Stimulated activated CD8-positive, alpha-beta memory T cell treated with anti-CD3 and anti-CD28 coated beads, Interleukin-7, amount 100 ng/mL, for 1 hour (primary cell): ENCODE results near the gene UBE2L5.

Source experiments
- DNase-seq, 2 donors: peaks; one replicate each; pipeline ENCODE4 v3.0.0-alpha.2; 2020; ENCODE audit warnings: low read depth in 2 of 2

UBE2L5 gene

DNA sequence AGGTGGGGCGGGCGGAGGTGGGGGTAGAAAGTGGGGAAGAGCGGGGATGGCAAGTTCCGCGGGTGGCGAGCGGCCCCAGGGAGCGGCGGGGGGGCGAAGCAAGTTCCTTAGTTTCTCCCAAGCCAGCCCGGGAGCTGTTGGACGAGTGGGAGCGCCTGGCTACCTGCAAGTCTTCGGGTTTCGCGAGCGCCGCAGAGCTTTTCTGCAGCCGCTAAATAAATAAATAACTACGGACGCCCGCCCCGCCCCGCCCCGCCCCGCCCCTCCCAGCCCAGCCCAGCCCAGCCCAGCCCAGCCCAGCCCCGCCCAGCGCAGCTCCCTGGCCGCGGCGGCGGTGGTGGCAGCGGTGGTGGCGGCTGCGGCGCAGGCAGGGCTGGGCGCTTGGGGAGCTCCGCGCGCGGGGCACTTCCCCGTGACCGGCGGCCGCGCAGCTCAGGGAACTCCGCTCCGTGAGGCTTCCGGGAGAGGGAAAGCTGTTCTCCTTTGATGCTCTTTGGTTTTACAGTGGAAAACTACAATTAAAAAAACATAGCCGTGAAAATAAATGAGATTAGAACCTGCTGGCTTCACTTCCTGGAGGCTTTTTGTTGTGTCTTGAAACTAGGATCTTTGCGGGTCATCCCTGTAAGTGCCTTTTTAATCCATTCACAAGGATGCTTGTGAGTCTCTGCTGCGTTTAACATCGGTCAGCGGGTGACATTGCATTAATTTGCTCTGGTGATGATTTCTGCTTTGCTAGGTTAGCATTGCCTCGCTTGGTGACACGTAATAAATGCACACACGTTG lies at the start of gene UBE2L5:
UBE2L5 (plus strand) TSS at position 440 of the 786 bp plus-strand sequence. CDS start 5,498 bp downstream, outside the sequence.
- DNase-seq: peak; percentile 29 to 34

DNA sequence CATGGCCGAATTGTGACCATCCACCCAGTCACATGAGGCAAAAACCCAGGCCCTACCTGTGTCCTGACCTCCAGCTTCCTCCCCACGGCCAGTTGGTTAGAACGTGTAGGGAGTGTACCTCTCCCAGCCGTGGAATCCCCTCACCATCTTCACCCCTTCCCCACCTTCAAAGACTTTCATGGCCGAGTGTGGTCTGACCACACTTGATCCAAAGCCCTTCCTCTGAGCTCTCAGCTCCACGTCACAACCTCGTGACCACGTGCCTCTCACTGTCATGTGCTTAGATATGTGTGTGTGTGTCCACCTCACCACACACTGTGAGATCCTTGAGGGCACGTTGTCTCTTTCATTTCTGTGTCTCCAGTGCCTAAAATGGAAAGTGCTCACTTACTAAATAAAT lies 48.6 kb upstream of the UBE2L5 start:
- DNase-seq: no peak

DNA sequence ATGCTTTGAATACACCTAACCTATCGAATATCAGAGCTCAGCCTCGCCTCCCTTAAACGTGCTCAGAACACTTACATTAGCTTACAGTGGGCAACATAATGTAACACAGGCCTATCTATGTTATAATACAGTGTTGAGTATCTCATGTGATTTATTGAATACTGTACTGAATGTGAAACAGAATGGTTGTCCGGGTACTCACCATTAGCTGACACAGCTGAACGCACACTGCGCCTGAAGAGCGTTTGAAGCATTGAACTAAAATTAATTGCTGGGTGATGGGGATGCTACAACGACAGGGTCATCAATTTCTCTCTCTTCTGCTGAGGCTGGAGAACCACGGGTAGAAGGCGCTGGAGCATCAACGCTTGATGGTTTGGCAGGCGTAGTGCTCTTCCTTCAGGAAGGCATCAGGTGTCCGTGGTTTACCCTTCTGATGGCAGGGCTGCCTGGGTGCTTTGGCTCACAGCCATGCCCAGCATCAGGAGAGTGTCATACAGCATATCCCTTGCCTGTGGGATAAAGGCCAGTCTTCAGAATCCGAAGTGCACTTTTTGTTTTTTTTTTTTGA lies 46.9 kb upstream of the UBE2L5 start:
- DNase-seq: no peak

DNA sequence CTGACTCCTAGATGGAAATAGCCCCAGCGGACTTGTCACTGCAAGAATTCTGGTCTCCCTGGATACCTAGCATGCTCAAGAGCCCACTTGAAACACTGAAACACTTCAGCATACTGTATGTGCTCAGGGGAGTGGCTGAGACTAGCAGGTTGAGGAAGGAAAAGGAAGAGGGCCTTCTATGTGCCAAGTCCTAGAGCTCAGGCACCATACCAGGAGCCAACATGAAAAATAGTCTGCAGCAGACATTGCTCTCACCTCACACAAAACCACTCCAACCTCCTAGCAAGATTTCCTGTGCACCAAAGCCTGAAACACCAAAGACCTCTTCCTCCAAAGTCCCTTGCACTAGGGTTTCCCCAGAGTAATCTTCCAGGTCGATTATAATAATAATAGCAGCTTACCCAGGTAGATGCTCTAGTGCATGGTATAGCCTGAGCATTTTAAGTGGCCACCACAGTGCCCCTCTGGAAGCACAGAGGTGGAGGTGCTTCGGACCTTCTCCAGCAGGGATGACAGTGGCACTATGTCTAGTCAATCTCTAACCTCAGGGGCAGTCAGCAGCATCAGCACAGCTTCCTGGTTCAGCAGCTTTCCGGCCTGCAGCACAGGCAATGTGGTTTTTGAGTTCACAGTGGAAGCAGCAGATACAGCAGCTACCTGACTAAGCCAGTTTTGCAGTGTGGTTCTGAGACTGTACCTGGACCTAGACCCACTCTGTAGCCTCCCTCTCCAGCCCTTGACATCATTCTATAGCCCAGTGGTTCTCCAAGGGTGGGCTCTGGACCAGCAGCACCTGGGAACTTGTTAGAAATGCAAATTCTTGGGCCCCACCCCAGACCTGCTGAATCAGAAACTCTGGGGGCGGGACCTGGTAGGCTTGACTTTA lies 45.6 kb upstream of the UBE2L5 start:
- DNase-seq: peak; percentile 33 to 43

DNA sequence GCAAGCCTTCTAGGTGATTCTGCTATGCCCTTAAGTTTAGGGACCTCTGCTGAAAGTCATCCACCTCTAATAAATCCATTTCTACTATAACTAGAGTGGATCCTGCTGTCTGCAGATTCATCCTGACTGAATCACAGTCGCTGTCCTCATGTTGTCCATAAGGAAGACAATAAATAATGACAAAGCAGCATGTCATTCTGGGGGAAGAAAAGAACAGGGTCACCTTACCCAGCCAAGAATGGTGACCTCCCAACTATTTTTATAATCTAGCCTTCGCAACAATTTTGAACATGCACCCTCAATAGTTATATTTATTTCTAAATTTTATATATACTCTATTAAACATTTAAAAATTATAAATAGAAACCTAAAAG lies 45.0 kb upstream of the UBE2L5 start:
- no peak for DNase-seq

DNA sequence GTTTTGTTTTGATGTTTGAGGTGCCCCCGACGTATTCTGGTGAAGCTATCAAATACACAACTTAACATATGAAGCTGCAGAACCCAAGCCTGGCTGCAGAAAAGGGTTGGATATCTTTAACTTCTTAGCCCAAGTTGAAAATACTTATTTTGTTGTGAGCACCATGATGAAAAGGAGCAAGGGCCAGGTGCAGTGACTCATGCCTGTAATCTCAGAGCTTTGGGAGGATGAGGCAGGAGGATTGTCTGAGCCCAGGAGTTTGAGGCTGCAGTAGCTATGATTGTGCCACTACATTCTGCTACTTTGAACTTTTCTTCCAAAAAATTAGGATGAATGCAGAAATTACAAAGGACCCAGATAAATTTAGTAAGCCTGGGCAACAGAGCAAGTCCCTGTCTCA lies 44.1 kb upstream of the UBE2L5 start:
- DNase-seq: no peak

DNA sequence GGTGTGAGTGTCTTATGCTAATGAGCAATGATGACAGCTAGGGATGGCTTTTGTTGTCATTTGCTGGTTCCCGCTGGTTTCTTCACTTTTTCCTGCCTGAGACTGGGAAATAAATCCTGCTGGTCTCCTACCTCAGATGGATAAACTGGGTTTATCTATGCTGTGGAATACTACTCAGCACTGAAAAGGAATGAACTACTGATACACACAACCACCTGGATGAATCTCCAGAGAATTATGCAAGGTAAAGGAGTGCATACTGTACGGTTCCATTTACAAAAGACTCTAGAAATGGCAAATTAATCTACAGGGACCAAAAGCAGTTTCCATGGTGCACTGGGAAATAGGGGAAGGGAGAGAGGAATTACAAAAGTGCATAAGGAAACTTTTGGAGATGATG lies 41.2 kb upstream of the UBE2L5 start:
- DNase-seq: no peak

DNA sequence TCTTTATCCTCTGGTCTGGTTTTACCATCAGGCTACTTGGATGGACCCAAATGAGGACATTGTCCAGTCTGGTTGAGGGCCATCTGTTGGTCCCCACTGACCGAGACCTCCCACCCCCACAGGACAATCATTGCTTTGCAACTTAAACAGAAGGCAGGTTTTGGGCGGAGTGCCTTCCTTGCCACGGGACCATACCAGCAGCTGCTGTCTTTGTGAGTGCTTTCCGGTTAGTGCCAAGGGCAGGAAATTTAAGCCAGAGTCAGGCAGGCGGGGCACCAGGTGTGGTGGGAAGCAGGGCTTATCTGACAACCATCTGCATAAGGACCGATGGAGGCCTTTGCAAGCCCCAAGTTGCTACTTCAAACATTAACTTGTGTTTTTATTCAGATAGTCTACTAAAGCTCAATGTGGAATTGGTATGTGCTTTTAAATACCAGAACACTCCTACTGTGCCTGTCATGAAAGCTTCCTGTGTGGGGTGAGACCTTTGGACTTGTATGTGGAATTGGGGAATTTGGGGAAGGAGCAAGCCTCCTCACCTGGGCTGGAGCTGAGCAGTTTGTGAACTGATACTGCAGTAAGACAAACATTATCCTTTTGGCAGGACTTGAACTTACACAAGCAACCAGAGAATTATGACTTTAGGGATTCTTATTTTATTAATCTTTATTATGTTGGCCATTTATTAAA lies 39.3 kb upstream of the UBE2L5 start:
- no peak for DNase-seq

DNA sequence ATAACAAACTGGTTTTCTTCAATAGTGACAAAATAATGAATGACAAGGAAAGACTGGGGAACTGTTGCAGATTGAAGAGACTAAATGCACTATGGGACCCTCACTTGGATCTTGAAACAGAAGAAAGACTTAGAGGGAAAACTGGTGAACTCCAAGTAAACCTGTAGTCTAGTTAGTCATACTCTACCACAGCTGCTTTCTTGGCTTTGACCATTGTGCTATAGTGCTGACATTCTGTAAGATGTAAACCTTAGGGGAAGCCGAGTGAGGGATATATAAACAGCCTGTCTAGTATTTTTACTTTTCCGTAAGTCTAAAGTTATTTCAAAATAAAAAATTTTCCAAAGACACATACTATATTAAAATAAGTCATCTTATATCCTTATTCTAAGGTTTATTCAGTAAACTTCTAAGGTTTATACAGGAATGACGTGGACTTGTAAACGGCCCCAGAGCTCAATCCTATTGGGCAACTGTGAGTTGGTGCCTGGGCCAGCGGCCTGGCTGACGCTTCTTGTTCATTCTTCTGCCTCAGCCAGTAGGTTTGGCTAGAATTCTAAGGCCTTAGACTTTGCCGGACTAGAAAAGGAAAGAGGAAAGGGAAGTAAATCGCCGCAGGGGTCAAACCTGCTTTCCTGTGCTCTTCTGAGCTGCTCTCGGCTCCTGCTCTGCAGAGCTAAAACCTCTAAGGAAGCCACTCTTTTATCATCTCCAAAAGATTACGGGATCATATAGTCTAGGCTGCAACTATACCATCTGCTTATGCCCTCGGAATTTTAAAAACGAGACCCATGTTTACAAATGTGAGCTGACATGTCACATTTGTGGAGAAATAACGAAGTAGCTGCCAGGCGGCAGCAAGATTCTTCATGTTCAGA lies 33.6 kb upstream of the UBE2L5 start:
- no peak for DNase-seq

DNA sequence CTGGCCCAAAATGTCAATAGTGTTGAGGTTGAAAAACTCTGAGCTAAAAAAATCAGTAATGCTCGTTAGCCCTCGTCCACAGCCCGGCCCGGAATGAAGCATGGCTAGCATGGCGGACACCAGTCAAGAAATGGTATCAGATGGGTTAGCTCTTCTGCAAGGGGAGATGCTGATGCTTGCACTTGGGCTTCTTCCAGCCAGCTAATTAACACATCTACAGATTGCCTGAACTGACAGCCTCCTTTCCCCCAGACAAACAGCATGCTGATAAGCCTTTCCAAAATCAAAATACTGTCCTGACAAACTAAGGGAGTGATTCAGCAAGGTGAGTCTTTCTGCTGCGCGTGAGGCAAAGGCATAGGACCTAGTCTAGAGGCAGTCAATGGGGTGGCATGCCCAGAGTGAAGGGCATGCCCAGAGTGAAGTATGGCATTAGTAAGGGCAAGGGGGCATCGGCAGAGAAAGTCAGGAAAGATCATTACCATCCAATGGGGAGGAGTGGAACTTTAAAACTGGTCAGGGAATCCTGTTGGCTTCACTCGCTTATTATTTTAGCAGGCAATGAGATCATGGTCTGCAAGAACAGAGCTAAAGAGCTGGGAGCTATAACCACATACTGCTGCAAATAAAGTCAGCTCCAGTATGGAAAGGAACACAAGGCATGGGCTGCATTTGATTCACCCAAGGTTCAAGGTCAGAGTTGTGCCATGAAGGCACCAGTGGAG lies 30.2 kb upstream of the UBE2L5 start:
- no peak for DNase-seq

DNA sequence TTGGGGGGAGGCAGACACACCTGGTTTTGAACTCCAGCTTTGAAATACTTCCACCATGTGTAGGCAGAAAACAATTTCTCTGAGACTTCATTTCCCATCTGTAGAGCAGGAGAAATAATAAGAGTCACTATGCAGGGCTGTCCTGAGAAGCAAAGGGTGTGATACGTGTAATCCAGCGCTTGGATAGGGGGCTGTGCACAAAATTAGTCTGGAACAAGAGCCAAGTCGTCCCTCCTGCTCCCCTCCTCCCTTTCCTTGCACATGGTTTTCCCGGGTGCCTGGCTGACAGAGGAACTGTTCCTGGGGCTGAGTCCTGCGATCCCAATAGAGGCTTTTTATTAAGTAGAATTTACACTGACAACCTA lies 29.6 kb upstream of the UBE2L5 start:
- DNase-seq: no peak

DNA sequence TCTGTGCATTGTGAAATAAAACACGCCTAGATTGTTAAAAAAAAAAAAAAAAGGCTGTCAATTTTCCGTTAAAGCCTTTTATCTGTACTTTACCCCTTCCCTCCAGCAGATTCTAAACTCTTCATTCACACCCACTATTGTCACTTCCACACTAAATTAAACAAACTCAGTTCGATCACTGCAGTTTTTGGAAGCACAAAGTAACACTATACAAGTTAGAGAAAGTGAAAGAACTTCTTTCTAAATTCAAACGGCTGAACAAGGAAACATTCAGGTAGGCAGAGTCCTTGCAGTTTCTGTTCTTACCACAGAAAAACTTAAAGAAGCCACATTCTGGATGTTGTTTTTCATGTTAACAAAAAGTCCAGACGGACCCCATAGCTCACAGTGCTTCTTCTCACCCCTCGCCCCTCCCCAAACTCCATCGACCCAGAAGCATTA lies 27.5 kb upstream of the UBE2L5 start:
- no peak for DNase-seq

DNA sequence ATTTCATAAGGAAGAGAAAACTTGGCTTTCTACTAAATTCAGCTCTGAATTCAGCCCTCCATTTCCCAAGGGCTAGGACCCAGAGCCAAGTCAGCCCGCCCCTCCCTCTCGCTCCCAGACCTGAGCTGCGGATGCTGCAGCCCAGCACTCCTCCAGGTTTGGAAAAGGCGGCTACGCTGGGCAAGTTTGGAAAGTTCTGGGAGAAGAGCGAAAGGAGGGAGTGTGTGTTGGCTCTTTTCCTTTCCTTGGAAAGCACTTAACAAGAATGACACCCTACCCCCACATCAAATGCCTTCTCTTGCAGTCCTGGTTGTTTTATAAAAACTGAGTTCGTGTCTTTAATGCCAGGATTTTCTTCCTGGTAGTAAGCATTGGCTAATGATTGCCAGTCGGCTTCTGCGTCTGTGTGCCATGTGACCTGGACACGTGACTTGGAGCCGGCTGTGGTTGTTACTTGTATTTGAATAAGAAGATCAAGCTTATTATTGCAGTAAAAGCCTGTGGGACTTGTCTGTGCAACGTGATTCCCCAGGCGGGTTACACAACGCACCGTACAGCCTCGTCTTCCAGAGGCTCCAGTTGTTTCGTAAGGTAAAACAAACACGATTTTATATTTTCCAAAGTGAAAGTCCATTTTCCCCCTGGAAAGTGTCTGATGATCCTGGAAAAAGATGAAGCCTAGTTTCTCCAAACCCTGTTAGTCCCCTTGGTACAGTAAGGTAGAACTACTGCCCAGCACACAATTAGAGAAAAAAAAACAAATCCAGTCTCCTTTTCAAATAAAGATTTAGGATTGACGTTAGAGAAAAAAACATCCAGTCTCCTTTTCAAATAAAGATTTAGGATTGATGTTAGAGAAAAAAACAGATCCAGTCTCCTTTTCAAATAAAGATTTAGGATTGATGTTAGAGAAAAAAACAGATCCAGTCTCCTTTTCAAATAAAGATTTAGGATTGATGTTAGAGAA lies 26.8 kb upstream of the UBE2L5 start:
- DNase-seq: no peak

DNA sequence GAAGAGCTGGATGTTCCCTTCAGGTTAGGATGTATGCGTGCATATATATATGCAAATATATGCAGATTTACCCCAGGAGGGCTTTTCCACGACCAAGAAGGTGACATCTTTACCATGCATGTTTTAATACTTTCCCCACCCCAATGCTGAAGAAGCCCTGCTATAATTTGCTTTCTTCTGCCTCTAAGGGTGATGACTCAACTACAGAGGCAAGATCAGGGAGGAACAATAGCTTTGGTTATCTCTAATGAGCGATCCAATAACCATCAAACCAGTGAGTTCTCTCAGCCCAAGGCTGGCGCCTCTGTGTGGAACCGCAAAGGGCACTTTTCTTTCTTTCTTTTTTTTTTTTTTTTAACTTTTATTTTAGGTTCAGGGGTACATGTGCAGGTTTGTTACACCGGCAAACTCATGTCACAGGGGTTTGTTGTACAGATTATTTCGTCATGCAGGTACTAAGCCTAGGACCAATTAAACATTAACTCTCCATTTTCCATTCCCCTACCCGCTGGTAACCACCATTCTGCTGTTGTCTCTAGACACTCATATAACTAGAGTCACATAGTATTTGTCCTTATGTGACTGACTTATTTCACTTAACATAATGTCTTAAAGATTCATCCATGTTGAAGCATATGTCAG lies 25.7 kb upstream of the UBE2L5 start:
- DNase-seq: no peak

DNA sequence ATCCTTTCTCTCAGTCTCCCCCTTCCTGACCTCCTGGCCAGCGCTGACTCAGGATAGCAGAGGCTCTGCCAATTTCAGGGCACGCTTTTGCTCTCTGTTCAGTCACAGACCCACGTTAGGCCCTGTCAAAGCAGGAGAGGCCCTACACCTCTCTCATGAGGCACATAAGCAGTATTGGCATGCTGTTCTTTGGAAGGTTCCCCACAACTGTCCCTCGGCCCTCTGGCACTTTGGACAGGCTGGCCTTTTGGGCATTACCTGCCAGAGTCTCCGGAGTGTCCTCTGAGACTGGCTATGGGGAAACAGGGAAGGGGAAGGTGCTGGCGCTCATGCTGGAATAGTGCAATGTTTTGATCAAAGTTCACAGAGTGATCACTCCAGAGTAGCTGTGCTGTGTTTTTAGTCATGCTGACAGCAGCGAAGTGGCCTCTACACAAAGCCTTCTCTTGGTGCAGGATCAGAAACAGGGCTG lies 23.7 kb upstream of the UBE2L5 start:
- DNase-seq: no peak

DNA sequence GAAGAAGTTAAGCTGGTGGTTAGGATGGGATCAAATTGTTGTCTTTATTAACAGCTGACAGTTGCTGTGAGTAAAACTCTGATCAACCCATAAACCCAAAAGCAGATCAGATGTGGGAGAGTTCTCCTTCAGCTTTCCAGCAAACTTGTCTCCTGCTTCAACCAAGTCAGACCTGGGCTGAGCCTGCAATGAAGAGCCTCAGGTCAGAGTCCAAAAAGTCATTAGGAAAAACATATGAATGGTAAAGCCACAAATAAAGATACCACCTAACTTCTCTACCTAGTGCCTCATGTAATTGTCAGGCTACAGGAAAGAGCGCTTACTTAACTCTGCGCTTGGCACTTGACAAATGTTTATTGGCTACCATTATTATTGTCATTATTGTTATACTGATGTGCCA lies 21.9 kb upstream of the UBE2L5 start:
- no peak for DNase-seq

DNA sequence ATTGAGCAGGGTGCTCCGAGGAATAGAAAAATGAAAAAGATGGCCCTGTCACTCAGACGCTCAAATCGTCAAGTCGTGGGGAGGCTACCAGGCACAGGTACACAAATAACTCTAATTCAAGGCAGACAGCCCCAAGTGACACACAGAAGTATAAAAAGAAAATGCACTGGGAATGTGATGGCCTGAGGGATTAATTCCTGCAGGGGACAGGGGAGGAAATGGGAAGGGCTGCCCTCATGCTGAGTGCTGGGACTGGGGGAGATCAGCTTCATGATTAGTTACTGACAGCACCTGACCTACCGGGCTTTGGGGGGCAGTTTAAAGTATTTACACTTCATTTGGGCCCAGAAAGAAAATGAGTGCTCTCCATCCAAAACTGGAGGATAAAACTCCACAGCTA lies 20.9 kb upstream of the UBE2L5 start:
- DNase-seq: no peak

DNA sequence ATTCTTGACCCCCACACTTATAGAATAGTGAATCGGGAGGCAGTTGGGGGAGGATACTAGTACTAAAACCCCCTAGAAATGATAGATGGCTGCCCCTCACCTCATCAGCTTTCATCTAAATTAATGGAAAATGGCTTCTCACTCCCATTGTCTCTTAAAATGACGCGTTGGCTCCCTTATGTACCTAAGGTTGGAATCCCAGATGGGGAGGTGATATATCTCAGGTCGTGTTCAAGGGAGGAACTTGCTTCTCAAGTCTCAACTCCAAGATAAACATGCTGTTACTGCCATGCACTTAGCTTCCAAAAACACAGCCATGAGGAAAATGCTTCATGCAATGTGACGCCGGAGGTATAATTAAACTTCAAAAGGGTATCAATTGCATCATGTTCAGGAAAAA lies 18.8 kb upstream of the UBE2L5 start:
- no peak for DNase-seq

DNA sequence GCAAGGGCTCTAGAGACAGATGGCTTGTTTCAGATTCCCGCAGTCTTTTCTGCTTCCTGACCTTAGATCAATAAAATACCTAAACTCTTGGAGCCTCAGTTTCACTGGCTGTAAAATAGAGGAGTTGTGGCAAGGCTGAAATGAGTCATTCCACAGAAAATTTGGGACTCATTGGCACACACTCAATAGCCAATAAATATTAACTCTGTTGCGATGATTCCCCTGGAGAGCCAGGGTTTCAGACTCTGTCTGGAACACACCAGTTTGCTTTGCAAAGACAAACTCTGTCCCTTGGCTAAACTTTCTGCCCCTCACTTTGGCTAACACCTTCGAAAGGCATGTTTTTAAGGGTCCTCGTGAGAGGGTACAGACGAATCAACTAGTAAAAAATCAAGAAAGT lies 18.1 kb upstream of the UBE2L5 start:
- DNase-seq: no peak
